Stimulated activated memory B cell treated with anti-CD40 and anti-IgM and Interleukin-4, amounts not matched to agents 10 μg/mL and 1 μg/mL and 100 μg/mL, for 72 hours (primary cell): ENCODE measurements around the gene NUCKS1.
A peak's percentile ranks its signal among the peaks of the same experiment; 100 is the strongest.

ENCODE experiments used
- ATAC-seq: fragments of 150-1000 bp; cut with Tn5 transposase; 2 replicates; pipeline ENCODE4 v1.10.0; 2021
- H3K27ac Mint-ChIP-seq: one replicate; pipeline ENCODE4 v1.8.0; 2022; ENCODE audit warnings: mild to moderate bottlenecking, mixed read lengths
- H3K27me3 Mint-ChIP-seq: one replicate; pipeline ENCODE4 v1.8.0; 2022; ENCODE audit warnings: mixed read lengths
- H3K36me3 Mint-ChIP-seq: one replicate; pipeline ENCODE4 v1.8.0; 2022; ENCODE audit warnings: mixed read lengths
- H3K4me1 Mint-ChIP-seq: one replicate; pipeline ENCODE4 v1.8.0; 2022; ENCODE audit warnings: mixed read lengths
- H3K4me3 Mint-ChIP-seq: one replicate; pipeline ENCODE4 v1.8.0; 2022; ENCODE audit warnings: mild to moderate bottlenecking, moderate library complexity, mixed read lengths
- H3K9me3 Mint-ChIP-seq: one replicate; pipeline ENCODE4 v1.8.0; 2022; ENCODE audit warnings: mixed read lengths

The NUCKS1 gene

DNA sequence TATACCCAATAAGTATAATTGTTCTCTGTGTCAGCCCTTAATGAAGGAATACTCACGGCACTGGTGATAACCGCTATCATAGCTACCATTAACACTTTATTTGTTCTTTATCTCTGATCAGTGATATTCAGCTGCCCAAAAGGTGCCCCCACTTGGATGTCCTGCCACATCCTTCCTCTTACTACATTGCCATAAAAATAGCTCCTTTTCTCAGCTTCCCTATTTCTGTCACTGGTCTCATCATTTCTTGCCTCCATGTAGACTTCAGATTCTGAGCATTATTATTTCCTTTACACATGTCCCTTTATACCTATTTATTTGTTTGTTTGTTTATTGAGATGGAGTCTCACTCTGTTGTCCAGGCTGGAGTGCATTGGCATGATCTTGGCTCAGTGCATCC lies 28.0 kb upstream of the NUCKS1 start:
- no peak for ATAC-seq
- no peak overlapping the region for H3K4me3 Mint-ChIP-seq
- H3K4me1 Mint-ChIP-seq = peaks cover 34% of the 10 kb centered on the region
- H3K27ac Mint-ChIP-seq = peak overlapping the region; percentile 29
- H3K27me3 Mint-ChIP-seq = no peaks in the 10 kb centered on the region
- H3K36me3 Mint-ChIP-seq = no peaks in the 10 kb centered on the region
- no peaks in the 10 kb centered on the region for H3K9me3 Mint-ChIP-seq

- no peaks in the 10 kb centered on the region for H3K9me3 Mint-ChIP-seq
- peak overlapping the region; percentile 90 for H3K4me3 Mint-ChIP-seq
- no peak for ATAC-seq
- peaks cover 17% of the 10 kb centered on the region for H3K36me3 Mint-ChIP-seq
- peak overlapping the region; percentile 93 for H3K27ac Mint-ChIP-seq
- peaks cover 54% of the 10 kb centered on the region for H3K4me1 Mint-ChIP-seq
- H3K27me3 Mint-ChIP-seq = no peaks in the 10 kb centered on the region
Observed at GRCh38 chr1:205775717-205776056, 25.7 kb upstream of the NUCKS1 start.

GRCh38 chr1:205775015-205775716 lies 25.2 kb upstream of the NUCKS1 start, which contains the start of gene RAB29:
Gene RAB29, minus strand, starts transcription at chr1:205775482. Its CDS starts 526 bp downstream, at chr1:205774956.
- Mint-ChIP-seq H3K27me3 (no peaks in the 10 kb centered on the region), H3K36me3 (peaks cover 23% of the 10 kb centered on the region), H3K9me3 (no peaks in the 10 kb centered on the region), H3K4me3 (peak within 1 kb of the TSS; percentile 90), H3K4me1 (peaks cover 54% of the 10 kb centered on the region), H3K27ac (peak within 1 kb of the TSS; percentile 93)
- ATAC-seq = peak; percentile 92

DNA sequence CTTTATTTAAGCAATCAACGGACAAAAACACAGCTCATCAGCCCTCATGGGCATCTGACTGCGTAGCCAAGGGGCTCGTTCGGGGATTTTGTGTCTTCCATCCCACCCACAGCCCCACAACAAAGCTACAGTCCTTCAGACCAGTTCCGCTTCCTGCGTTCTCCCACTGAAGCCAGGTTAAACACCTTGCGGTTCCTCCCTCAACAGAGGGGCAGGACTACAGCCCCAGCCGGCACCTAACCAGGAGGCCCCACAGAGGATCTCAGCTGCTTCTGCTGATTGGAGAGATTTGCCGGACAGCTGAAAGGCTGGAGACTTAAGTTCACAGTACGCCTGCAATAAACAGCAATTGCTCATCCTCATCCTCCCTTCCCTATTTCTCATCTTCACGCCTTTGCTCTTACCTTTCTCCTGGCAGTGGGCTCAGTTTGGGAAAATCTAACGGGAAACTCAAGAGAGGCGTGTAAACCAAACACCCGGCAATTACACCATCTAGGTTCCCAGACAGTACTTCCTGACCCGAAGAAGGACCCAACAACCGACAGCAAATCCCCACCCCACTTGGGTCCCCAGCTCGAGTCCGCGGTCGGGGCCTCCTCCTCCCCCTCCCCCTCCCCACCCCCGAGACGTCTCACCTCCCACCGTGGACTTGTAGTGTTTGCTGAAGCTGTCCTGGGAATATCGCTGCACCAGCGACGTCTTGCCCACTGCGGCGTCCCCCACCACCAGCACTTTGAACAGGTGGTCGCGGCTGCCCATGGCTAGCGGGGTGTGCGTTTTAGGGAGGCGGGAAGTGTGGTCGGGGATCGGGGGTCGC lies 24.4 kb upstream of the NUCKS1 start:
- peak overlapping the region; percentile 90 for H3K4me3 Mint-ChIP-seq
- no peaks in the 10 kb centered on the region for H3K9me3 Mint-ChIP-seq
- no peaks in the 10 kb centered on the region for H3K27me3 Mint-ChIP-seq
- peaks cover 54% of the 10 kb centered on the region for H3K4me1 Mint-ChIP-seq
- peaks cover 30% of the 10 kb centered on the region for H3K36me3 Mint-ChIP-seq
- peak; percentile 26 for ATAC-seq
- peak overlapping the region; percentile 93 for H3K27ac Mint-ChIP-seq

GRCh38 chr1:205772607-205773032 lies 22.6 kb upstream of the NUCKS1 start:
- Mint-ChIP-seq H3K27ac (peak overlapping the region; percentile 93), H3K4me3 (peak overlapping the region; percentile 90), H3K36me3 (peaks cover 41% of the 10 kb centered on the region), H3K4me1 (peaks cover 39% of the 10 kb centered on the region), H3K27me3 (no peaks in the 10 kb centered on the region), H3K9me3 (no peaks in the 10 kb centered on the region)
- ATAC-seq = peak; percentile 57

- ATAC-seq = no peak
- no peaks in the 10 kb centered on the region for H3K27me3 Mint-ChIP-seq
- H3K27ac Mint-ChIP-seq = peak overlapping the region; percentile 93
- H3K4me1 Mint-ChIP-seq = peaks cover 51% of the 10 kb centered on the region
- no peak overlapping the region for H3K4me3 Mint-ChIP-seq
- peaks cover 47% of the 10 kb centered on the region for H3K36me3 Mint-ChIP-seq
- no peaks in the 10 kb centered on the region for H3K9me3 Mint-ChIP-seq
Observed at GRCh38 chr1:205770618-205771017, 20.6 kb upstream of the NUCKS1 start.

DNA sequence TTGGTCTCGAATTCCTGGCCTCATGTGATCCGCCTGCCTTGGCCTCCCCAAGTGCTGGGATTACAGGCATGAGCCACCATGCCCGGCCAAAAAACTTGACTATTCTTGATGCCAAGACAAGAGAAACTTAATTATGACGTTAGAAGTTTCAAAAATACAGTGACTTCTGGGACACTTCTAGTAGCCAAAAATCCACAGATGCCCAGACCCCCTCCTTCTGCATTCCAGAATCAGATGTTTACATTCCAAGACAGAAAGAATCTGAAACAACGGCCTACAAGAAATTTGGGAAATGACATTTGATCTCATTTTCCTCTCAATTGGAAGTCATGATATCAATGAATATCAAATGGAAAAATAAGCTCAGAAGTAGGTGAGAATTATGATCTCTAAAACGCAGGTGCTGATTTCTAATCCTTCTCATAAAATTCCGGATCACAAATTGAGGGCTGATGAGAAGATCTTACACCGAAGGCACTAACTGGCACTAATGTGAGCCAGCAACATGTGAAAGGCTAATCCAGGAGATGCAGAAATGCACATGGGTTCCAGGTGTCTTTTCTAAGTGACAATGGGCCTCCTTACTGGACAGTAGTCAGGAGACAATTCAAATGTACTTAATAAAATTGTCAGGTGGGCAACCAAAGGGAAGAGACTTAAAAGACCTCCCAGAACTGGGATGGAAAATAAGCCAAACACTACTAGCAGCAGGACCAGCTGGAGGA lies 19.8 kb upstream of the NUCKS1 start:
- ATAC-seq = no peak
- H3K9me3 Mint-ChIP-seq = no peaks in the 10 kb centered on the region
- H3K27ac Mint-ChIP-seq = no peak overlapping the region
- H3K27me3 Mint-ChIP-seq = no peaks in the 10 kb centered on the region
- H3K4me3 Mint-ChIP-seq = no peak overlapping the region
- peaks cover 47% of the 10 kb centered on the region for H3K36me3 Mint-ChIP-seq
- peaks cover 47% of the 10 kb centered on the region for H3K4me1 Mint-ChIP-seq

DNA sequence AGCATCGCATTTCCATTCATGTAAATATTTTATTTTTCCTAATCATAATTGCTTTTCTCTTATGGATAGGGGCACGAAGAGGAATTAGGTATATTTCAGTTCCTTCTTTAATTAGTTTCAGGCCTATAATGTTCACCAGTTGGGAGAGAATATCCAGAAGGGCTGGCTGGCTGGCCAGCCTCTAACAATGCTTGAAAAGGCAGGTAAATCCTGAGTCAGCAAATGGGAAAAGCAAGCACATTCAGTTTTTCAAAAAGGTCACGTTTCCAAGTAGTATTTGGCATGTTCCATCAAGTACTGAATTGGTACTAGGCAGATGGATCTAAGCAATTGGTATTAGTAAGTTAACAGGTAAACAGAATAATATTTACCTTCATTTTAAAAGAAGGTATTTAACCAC lies 17.3 kb upstream of the NUCKS1 start:
- no peak overlapping the region for H3K4me3 Mint-ChIP-seq
- peak overlapping the region; percentile 16 for H3K27ac Mint-ChIP-seq
- H3K27me3 Mint-ChIP-seq = no peaks in the 10 kb centered on the region
- peaks cover 26% of the 10 kb centered on the region for H3K4me1 Mint-ChIP-seq
- H3K36me3 Mint-ChIP-seq = peaks cover 41% of the 10 kb centered on the region
- ATAC-seq = no peak
- H3K9me3 Mint-ChIP-seq = no peaks in the 10 kb centered on the region

DNA sequence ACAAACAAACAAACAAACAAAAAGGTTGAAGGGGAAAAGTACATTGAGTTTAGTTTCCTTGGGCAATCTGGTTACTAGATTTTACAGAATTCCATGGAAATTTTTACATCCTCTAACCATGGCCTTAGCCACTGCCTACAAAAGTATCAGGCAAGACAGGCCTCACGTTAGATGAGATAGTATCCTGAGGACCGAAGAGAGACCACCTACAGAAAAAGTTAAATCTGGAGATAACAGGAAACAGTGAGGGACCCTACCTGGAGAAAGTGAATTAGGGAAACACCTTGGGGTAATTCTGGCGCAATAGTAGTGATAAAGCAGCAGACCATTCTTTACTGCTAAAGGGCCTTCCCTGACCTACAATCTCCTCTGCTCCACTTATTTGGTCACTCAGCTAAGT lies 16.6 kb upstream of the NUCKS1 start:
- H3K9me3 Mint-ChIP-seq = no peaks in the 10 kb centered on the region
- H3K4me1 Mint-ChIP-seq = peaks cover 19% of the 10 kb centered on the region
- H3K36me3 Mint-ChIP-seq = peaks cover 38% of the 10 kb centered on the region
- no peak overlapping the region for H3K4me3 Mint-ChIP-seq
- H3K27me3 Mint-ChIP-seq = no peaks in the 10 kb centered on the region
- ATAC-seq = no peak
- H3K27ac Mint-ChIP-seq = no peak overlapping the region

DNA sequence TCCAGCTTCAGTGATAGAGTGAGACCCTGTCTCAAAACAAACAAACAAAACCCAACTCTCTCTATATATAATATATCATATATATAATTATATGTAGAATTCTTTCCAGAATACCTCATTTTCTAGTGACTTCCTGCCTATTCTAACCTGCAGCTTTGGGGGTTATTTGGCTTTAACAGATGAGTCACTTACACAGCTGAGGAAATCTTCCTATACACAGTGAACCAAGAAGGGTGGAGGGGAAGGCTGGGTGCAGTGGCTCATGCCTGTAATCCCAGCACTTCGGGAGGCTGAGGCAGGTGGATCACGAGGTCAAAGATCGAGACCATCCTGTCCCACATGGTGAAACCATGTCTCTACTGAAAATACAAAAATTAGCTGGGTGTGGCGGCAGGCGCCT lies 16.1 kb upstream of the NUCKS1 start:
- Mint-ChIP-seq H3K27me3 (no peaks in the 10 kb centered on the region), H3K36me3 (peaks cover 33% of the 10 kb centered on the region), H3K4me1 (peaks cover 14% of the 10 kb centered on the region), H3K4me3 (no peak overlapping the region), H3K27ac (no peak overlapping the region), H3K9me3 (no peaks in the 10 kb centered on the region)
- no peak for ATAC-seq

- Mint-ChIP-seq H3K4me1 (peaks cover 14% of the 10 kb centered on the region), H3K27ac (no peak overlapping the region), H3K9me3 (no peaks in the 10 kb centered on the region), H3K27me3 (no peaks in the 10 kb centered on the region), H3K4me3 (no peak overlapping the region), H3K36me3 (peaks cover 27% of the 10 kb centered on the region)
- no peak for ATAC-seq
Observed at GRCh38 chr1:205764578-205764977, 14.6 kb upstream of the NUCKS1 start.

- H3K36me3 Mint-ChIP-seq = peaks cover 21% of the 10 kb centered on the region
- peaks cover 14% of the 10 kb centered on the region for H3K4me1 Mint-ChIP-seq
- no peak overlapping the region for H3K27ac Mint-ChIP-seq
- H3K9me3 Mint-ChIP-seq = no peaks in the 10 kb centered on the region
- H3K27me3 Mint-ChIP-seq = no peaks in the 10 kb centered on the region
- no peak for ATAC-seq
- no peak overlapping the region for H3K4me3 Mint-ChIP-seq
Observed at GRCh38 chr1:205763980-205764379, 14.0 kb upstream of the NUCKS1 start.

DNA sequence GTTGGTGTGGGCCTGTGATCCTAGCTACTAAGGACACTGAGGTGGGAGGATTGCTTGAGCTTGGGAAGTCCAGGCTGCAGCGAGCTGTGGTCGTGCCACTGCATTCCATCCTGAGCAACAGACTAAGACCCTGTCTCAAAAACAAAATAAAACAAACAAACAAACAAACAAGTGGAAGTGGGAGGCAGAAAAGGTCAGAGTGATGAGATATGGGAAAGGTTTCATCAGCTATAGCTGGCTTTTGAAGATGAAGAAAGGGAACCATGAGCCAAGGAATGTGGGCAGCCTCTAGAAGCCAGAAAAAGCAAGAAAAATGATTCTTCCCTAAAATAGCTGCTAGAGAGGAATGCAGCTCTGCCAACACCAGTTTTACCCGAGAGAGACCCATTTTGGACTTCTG lies 10.6 kb upstream of the NUCKS1 start:
- Mint-ChIP-seq H3K4me3 (no peak overlapping the region), H3K9me3 (no peaks in the 10 kb centered on the region), H3K27ac (no peak overlapping the region), H3K4me1 (no peaks in the 10 kb centered on the region), H3K27me3 (no peaks in the 10 kb centered on the region), H3K36me3 (peaks cover 16% of the 10 kb centered on the region)
- ATAC-seq = no peak

GRCh38 chr1:205756552-205756951 lies 6.6 kb upstream of the NUCKS1 start:
- H3K27ac Mint-ChIP-seq = no peak overlapping the region
- H3K4me1 Mint-ChIP-seq = no peaks in the 10 kb centered on the region

DNA sequence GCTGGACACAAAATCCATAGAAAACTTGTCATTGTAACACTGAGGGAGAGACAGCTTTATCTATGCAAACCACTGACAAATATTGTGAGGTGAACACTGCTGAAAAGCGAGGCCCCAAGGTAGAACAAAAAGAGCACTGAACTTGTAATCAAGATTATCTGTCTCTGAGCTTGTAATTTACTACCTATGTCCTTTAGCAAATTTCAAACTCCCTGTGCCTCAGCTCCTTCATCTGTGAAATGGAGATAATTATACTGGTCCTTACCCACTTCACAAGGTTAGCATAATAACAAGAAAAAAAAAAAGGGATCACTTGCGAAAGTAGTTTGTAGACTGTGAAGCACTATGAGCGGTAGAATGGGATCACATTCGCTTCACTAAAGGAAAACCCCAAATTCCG lies 4.9 kb upstream of the NUCKS1 start:
- ATAC-seq = no peak
- Mint-ChIP-seq H3K27ac (no peak overlapping the region), H3K4me3 (no peak overlapping the region), H3K36me3 (peaks cover 7% of the 10 kb centered on the region), H3K9me3 (no peaks in the 10 kb centered on the region), H3K27me3 (no peaks in the 10 kb centered on the region), H3K4me1 (no peaks in the 10 kb centered on the region)

More at GRCh38 chr1:205756552-205756951, 6.6 kb upstream of the NUCKS1 start:
- Mint-ChIP-seq H3K27me3 (no peaks in the 10 kb centered on the region), H3K9me3 (no peaks in the 10 kb centered on the region), H3K36me3 (peaks cover 16% of the 10 kb centered on the region), H3K4me3 (no peak overlapping the region)
- no peak for ATAC-seq
